H1 (cell line): ENCODE data around the gene TM9SF3. TPM values are rescaled to one million over a fixed set of nuclear protein-coding genes. Genes with fewer than 3 reads are reported as not detected.

Experiments used
- ATF2 ChIP-seq: IDR thresholded peaks from 2 replicates; pipeline ENCODE4 v1.6.1; 2012; ENCODE audit warnings: low read length, inconsistent platforms
- EGR1 ChIP-seq: IDR thresholded peaks from 2 replicates; pipeline ENCODE4 v1.6.1; 2011; ENCODE audit warnings: low read depth, low read length, borderline replicate concordance
- EZH2 ChIP-seq: fragments of 200-600 bp; sonication (generic); IDR thresholded peaks from 2 replicates; pipeline ENCODE4 v1.7.1; 2012; ENCODE audit warnings: low read depth, mild to moderate bottlenecking, moderate library complexity, low read length, inconsistent platforms; ENCODE audit not compliant: severe bottlenecking
- HDAC2 ChIP-seq, 2 experiments: fragments of 300-600 bp in 1 of 2; sonication (generic) in 1 of 2; IDR thresholded peaks; 2 replicates each; pipeline ENCODE4 v1.6.1; 2011 to 2012; ENCODE audit warnings: low read depth in 2 of 2, low read length in 2 of 2, mild to moderate bottlenecking in 2 of 2, moderate library complexity in 2 of 2, borderline replicate concordance in 1 of 2, inconsistent platforms in 1 of 2
- RXRA ChIP-seq: IDR thresholded peaks from 2 replicates; pipeline ENCODE4 v1.6.1; 2011; ENCODE audit warnings: low read depth, mild to moderate bottlenecking, low read length, moderate library complexity; ENCODE audit not compliant: insufficient read depth
- USF2 ChIP-seq: IDR thresholded peaks from 2 replicates; pipeline ENCODE4 v1.6.1; 2011; ENCODE audit warnings: low read length, improper control_type of control experiment
- polyA plus RNA-seq, 7 experiments: library from polyadenylated mRNA; depleted of rRNA in 3 of 7; stranded (reverse) in 5 of 7; unstranded in 2 of 7; fragments of >200 nt in 5 of 7; fragments of 200-250 nt in 2 of 7; gene quantifications; 1 replicate in 5 of 7; 2 replicates in 1 of 7; 4 replicates in 1 of 7; pipeline versions ENCODE4 v1.2.1 to v1.2.3, GENCODE V29; 2011 to 2013; ENCODE audit warnings: missing spikeins in 2 of 7, mixed read lengths in 2 of 7
- total RNA-seq: library from RNA; stranded (reverse); fragmentation: NEBNext Ultra II Directional; extraction: Animal tissue kit (Norgen Biotek cat#: 25700); gene quantifications from 2 replicates; pipeline ENCODE4 v1.2.1, GENCODE V29; 2021

TM9SF3 gene
- total and polyA plus RNA-seq, 2 of the 8 experiments (the other 6 are each of a cell fraction or from before 2014, with no cell fraction given) = 123 to 127 TPM

- no peak for TF ChIP-seq EZH2
- TF ChIP-seq HDAC2 (IDR thresholded peaks at IDR 0.05; ENCODE audit: borderline replicate concordance in 1 of 2, low read depth in 2 of 2, low read length in 2 of 2) = no peak
- no peak for TF ChIP-seq RXRA
- TF ChIP-seq ATF2 = no peak
- no peak for TF ChIP-seq USF2
- TF ChIP-seq EGR1 = no peak
Observed at GRCh38 chr10:96632974-96633710, 46.3 kb upstream of the TM9SF3 start (continued).
